ENCODE data around the gene MAP3K14. TPM values are rescaled to one million over a fixed set of nuclear protein-coding genes. Genes with fewer than 3 reads are reported as not detected.
A peak's percentile ranks its signal among the peaks of the same experiment; 100 is the strongest.

The MAP3K14 gene
- total RNA-seq, 1 donor from 2014 or later: 0.34 TPM

DNA sequence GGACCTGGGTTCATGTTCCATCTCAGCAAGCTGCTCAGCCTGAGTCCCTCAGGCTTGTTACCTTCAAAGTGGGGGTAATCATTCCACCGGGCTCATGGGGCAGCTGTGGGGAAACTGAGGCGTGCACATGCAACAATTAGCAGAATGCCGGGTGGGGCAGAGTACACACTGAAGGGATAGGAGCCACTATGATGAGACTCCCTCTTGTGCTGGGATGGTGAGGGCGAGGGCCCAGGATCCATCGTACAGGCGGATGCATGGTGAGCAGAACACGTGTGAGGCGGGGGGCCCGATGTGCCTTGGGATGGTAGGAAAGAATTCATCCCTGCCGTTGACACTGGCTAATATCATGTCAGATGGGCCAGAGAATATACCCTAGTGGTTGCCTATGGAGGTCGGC, 25.5 kb upstream of the MAP3K14 start:
- Mint-ChIP-seq H3K4me1 (peaks cover 25% of the 10 kb centered on the region), H3K27me3 (ENCODE audit: insufficient read depth, low read depth) (peaks cover 17% of the 10 kb centered on the region), H3K4me3 (no peak overlapping the region), H3K27ac (peak overlapping the region; percentile 88), H3K36me3 (peaks cover 2% of the 10 kb centered on the region), H3K9me3 (no peaks in the 10 kb centered on the region)
- no peaks in the 10 kb centered on the region for H3K79me2 ChIP-seq (ENCODE audit: low read depth)
- H3K27me3 ChIP-seq: no peaks in the 10 kb centered on the region
- peak overlapping the region; percentile 86 for H2AFZ ChIP-seq (replicated peaks)
- H3K9ac ChIP-seq: no peak overlapping the region
- peaks cover 9% of the 10 kb centered on the region for H3K4me1 ChIP-seq
- peak overlapping the region; percentile 63 for H3K4me2 ChIP-seq
- no peak overlapping the region for H3K27ac ChIP-seq
- no peaks in the 10 kb centered on the region for H3K9me3 ChIP-seq (ENCODE audit: low read depth)
- no peak for TF ChIP-seq CTCF (IDR thresholded peaks at IDR 0.05)
- no peak for TF ChIP-seq EZH2 (IDR thresholded peaks at IDR 0.05)
- no peak for TF ChIP-seq EZH2phosphoT487 (IDR thresholded peaks at IDR 0.05)
- no peaks in the 10 kb centered on the region for H3K36me3 ChIP-seq
- DNase-seq (ENCODE audit: low spot score): no peak
- H3F3A ChIP-seq (ENCODE audit: low read depth): peaks cover 6% of the 10 kb centered on the region
- H4K20me1 ChIP-seq (ENCODE audit: low read depth): no peaks in the 10 kb centered on the region
- no peak overlapping the region for H3K4me3 ChIP-seq

DNA sequence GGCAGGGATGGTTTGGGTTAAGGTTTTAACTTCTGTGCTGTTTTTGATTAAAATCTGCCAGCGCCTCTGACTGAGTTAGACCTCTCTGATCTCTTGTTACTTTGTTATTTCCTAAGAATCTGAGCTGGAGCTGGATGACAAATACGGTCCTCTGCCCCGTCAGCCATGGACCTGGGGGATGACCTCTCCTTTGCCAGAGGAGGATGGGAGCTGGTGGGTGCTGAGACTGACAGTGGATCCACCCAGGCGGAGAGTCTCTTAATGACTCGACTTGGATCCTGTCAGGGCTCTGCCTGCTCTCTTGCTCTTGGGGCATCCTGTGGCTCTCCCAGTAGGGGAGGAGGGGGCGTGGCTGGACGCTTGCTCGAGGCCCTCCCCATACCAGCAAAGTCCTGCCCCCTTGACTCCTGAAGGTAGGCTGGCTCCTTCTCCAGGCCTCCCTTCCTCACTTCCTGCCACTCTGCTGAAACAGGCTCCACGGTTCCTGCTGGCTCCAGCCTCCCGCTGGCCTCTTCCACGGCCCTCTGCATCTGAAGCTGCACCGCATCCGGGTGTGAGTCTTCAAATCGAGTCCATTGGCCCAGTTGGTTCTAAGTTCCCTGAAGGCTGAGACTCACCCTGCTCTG, 24.8 kb upstream of the MAP3K14 start:
- Histone ChIP-seq H2AFZ (replicated peaks) (peak overlapping the region; percentile 86), H3K4me1 (peaks cover 9% of the 10 kb centered on the region), H4K20me1 (ENCODE audit: low read depth) (no peaks in the 10 kb centered on the region), H3K9me3 (ENCODE audit: low read depth) (no peaks in the 10 kb centered on the region), H3K9ac (no peak overlapping the region), H3K4me3 (no peak overlapping the region), H3K36me3 (no peaks in the 10 kb centered on the region), H3K27me3 (no peaks in the 10 kb centered on the region), H3K27ac (no peak overlapping the region), H3F3A (ENCODE audit: low read depth) (peaks cover 6% of the 10 kb centered on the region), H3K79me2 (ENCODE audit: low read depth) (no peaks in the 10 kb centered on the region), H3K4me2 (peak overlapping the region; percentile 63)
- peak overlapping the region; percentile 47 for H3K27ac Mint-ChIP-seq
- H3K4me1 Mint-ChIP-seq: peaks cover 25% of the 10 kb centered on the region
- H3K9me3 Mint-ChIP-seq: no peaks in the 10 kb centered on the region
- peak; percentile 74 for DNase-seq (ENCODE audit: low spot score)
- H3K4me3 Mint-ChIP-seq: no peak overlapping the region
- H3K27me3 Mint-ChIP-seq (ENCODE audit: insufficient read depth, low read depth): peaks cover 19% of the 10 kb centered on the region
- H3K36me3 Mint-ChIP-seq: peaks cover 2% of the 10 kb centered on the region
- no peak for TF ChIP-seq CTCF (IDR thresholded peaks at IDR 0.05)
- no peak for TF ChIP-seq EZH2 (IDR thresholded peaks at IDR 0.05)
- no peak for TF ChIP-seq EZH2phosphoT487 (IDR thresholded peaks at IDR 0.05)

DNA sequence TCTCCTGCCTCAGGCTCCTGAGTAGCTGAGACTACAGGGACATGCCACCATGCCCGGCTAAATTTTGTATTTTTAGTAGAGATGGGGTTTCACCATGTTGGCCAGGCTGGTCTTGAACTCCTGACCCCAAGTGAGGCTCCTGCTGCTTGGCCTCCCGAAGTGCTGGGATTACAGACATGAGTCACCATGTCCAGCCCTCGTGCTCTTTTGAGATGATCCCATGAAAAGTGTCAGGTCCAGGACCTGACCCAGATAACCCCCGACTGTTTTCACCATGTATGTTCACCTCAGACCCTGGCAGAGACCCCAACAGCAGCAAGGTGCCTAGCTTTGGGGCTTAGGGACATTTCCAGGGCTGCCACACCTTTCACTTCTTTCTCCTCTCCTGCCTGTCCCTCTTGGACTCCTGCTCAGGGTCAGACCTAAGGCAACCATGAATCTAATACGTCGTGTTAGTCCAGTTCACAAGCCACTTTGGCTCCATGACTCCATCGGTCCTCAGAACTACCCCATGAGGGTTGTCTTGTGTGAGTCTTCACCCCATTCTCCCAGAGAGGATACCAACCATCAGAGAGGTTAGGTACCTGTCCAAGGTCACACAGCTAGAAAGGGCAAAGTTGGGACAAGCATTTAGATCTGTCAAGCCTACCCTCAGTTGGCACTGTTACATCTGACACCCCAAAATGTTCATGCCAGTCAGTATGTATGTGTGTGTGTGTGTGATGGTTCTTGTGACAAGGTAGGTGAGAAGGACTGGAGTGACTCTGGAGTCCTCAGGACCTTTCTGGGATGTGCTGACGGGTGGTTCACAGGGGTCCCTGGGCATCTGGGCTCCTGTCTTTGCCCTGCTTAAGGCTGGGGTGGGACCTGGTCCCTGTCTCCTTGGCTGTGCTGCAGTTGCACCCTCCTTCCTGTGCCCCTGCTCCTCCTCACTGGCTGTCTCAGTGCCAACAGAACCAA, 23.1 kb upstream of the MAP3K14 start:
- H3K9me3 Mint-ChIP-seq: no peaks in the 10 kb centered on the region
- Histone ChIP-seq H3K27me3 (no peaks in the 10 kb centered on the region), H3K27ac (no peak overlapping the region), H2AFZ (replicated peaks) (no peak overlapping the region), H3K9ac (no peak overlapping the region), H4K20me1 (ENCODE audit: low read depth) (no peaks in the 10 kb centered on the region), H3K9me3 (ENCODE audit: low read depth) (no peaks in the 10 kb centered on the region), H3F3A (ENCODE audit: low read depth) (peaks cover 6% of the 10 kb centered on the region), H3K79me2 (ENCODE audit: low read depth) (no peaks in the 10 kb centered on the region), H3K4me1 (peaks cover 9% of the 10 kb centered on the region), H3K36me3 (no peaks in the 10 kb centered on the region), H3K4me2 (no peak overlapping the region), H3K4me3 (no peak overlapping the region)
- peaks cover 20% of the 10 kb centered on the region for H3K4me1 Mint-ChIP-seq
- peaks cover 20% of the 10 kb centered on the region for H3K27me3 Mint-ChIP-seq (ENCODE audit: insufficient read depth, low read depth)
- H3K4me3 Mint-ChIP-seq: no peak overlapping the region
- H3K27ac Mint-ChIP-seq: peak overlapping the region; percentile 4
- peaks cover 2% of the 10 kb centered on the region for H3K36me3 Mint-ChIP-seq
- TF ChIP-seq CTCF (IDR thresholded peaks at IDR 0.05): no peak
- no peak for DNase-seq (ENCODE audit: low spot score)

Measured in neural progenitor cell (in vitro differentiated cells).